ENCODE measurements around the gene AUTS2. TPM values are rescaled to one million over a fixed set of nuclear protein-coding genes. Genes with fewer than 3 reads are reported as not detected.

Gene AUTS2
- total RNA-seq, 1 experiment from 2014 or later: 38.5 TPM

DNA sequence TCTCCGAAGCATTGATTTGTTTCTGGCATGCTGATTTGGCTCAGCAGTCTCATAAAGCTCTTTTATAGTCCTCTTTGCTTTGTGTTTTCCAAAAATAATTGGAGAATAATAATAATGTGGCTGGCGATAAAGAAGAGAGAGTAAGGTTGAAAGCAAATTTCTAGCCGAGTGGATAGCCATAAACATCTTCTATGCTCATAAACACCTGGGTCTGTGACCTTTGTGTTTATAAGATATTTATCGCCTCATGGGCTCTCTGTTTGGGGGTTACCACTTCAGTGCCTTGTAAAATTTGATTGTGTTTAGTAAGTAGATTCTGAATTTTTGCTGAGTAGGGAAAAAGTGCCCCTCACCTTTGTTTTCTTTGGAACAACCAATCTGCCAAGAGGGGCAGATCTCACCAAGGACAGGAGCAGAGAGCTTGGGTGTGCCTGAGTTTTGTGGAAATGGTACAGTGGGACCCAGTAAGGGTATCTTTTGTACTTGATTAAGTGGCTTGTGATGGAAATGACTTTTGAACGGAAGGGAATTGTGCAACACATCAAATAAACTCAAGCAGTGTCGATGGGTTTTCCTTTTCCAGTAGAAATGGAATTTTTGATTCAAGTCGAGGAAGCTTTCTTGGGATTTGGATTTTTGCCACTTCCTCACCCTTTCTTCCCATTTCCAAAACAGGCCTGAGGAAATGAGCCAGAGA is 220.5 kb downstream of the AUTS2 start:
- no peak overlapping the region for H3K4me3 ChIP-seq (ENCODE audit: low read length)
- H3K79me2 ChIP-seq (ENCODE audit: low read length): no peaks in the 10 kb centered on the region
- DNase-seq: no peak
- no peaks in the 10 kb centered on the region for H3K9me3 ChIP-seq (ENCODE audit: low read length)
- H2AFZ ChIP-seq (ENCODE audit: low read length): no peak overlapping the region
- H3K4me1 ChIP-seq (ENCODE audit: low read length): peaks cover 70% of the 10 kb centered on the region
- no peak overlapping the region for H3K9ac ChIP-seq (ENCODE audit: low read length)
- no peaks in the 10 kb centered on the region for H3K27me3 ChIP-seq (ENCODE audit: low read length)
- peak overlapping the region; percentile 1 for H3K4me2 ChIP-seq (ENCODE audit: low read depth, low read length, poor library complexity, severe bottlenecking)
- no peaks in the 10 kb centered on the region for H3K9me2 ChIP-seq (replicated peaks; ENCODE audit: insufficient read depth, low read length)
- no peak overlapping the region for H3K27ac ChIP-seq (ENCODE audit: low read length)
- no peaks in the 10 kb centered on the region for H4K20me1 ChIP-seq (ENCODE audit: insufficient read depth, low read depth, low read length)
- H3K36me3 ChIP-seq (ENCODE audit: insufficient read depth, low read length): no peaks in the 10 kb centered on the region

DNA sequence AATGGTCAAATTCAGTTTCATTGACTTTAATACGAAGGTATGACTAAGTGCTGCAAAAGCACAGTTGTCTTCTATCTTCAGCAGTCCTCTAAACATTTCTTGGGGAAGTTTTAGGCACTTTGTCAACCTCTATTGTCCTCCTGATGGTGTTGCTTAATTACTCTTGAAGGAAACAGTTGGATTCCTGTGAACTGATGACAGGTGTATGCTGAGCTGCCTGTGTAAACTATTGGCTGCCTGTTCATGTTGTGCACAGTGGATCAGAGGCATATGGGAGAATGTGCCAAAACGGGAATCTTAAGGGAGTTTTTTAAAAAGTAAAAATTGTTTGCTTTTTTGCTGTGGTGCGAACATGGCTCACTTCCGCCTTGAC is 221.0 kb downstream of the AUTS2 start:
- Histone ChIP-seq H3K27ac (ENCODE audit: low read length) (no peak overlapping the region), H3K4me3 (ENCODE audit: low read length) (no peak overlapping the region), H3K36me3 (ENCODE audit: insufficient read depth, low read length) (no peaks in the 10 kb centered on the region), H4K20me1 (ENCODE audit: insufficient read depth, low read depth, low read length) (no peaks in the 10 kb centered on the region), H3K9me2 (replicated peaks; ENCODE audit: insufficient read depth, low read length) (no peaks in the 10 kb centered on the region), H3K9me3 (ENCODE audit: low read length) (no peaks in the 10 kb centered on the region), H3K9ac (ENCODE audit: low read length) (no peak overlapping the region), H2AFZ (ENCODE audit: low read length) (no peak overlapping the region), H3K4me2 (ENCODE audit: low read depth, low read length, poor library complexity, severe bottlenecking) (no peak overlapping the region), H3K4me1 (ENCODE audit: low read length) (peaks cover 74% of the 10 kb centered on the region), H3K27me3 (ENCODE audit: low read length) (no peaks in the 10 kb centered on the region), H3K79me2 (ENCODE audit: low read length) (no peaks in the 10 kb centered on the region)
- DNase-seq: no peak

DNA sequence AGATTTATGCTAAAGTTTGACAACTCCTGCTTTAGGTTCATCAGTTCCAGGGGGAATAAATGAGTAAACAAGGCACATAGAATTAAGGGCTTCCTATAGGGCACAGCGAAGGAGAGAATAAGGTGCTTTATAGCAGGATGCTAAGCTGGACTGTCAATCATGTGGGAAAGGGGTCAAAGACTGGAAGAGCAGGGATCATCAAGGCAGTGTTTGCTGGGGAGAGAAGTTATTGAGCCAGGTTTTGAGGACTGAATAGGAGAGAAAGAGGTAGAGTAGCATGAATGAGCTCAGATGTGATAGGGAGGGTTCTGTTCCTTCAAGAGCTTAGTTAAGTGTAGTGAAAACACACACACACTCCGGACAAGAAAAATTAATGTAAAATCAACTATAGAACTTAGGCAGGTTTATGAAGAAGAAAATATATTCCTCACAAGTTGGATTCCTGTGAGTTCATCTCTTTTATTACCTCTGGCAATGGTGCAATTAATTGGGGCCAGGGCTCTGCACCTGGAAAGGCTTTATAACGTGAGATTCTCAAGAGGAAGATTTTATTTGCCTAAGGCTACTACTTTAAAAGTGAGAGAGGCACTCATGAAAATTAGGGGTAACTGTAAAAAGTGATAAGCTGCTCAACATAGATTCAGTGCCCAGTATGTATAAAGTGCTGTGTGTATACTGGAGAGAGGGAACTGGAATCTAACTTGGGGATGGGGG is 222.4 kb downstream of the AUTS2 start:
- Histone ChIP-seq H3K4me1 (ENCODE audit: low read length) (peaks cover 87% of the 10 kb centered on the region), H3K27me3 (ENCODE audit: low read length) (no peaks in the 10 kb centered on the region), H3K36me3 (ENCODE audit: insufficient read depth, low read length) (no peaks in the 10 kb centered on the region), H3K9ac (ENCODE audit: low read length) (peak overlapping the region; percentile 47), H3K9me2 (replicated peaks; ENCODE audit: insufficient read depth, low read length) (no peaks in the 10 kb centered on the region), H3K79me2 (ENCODE audit: low read length) (no peaks in the 10 kb centered on the region), H2AFZ (ENCODE audit: low read length) (no peak overlapping the region), H3K4me2 (ENCODE audit: low read depth, low read length, poor library complexity, severe bottlenecking) (peak overlapping the region; percentile 60), H4K20me1 (ENCODE audit: insufficient read depth, low read depth, low read length) (no peaks in the 10 kb centered on the region), H3K27ac (ENCODE audit: low read length) (peak overlapping the region; percentile 99), H3K9me3 (ENCODE audit: low read length) (no peaks in the 10 kb centered on the region), H3K4me3 (ENCODE audit: low read length) (peak overlapping the region; percentile 24)
- DNase-seq: peak; percentile 84

DNA sequence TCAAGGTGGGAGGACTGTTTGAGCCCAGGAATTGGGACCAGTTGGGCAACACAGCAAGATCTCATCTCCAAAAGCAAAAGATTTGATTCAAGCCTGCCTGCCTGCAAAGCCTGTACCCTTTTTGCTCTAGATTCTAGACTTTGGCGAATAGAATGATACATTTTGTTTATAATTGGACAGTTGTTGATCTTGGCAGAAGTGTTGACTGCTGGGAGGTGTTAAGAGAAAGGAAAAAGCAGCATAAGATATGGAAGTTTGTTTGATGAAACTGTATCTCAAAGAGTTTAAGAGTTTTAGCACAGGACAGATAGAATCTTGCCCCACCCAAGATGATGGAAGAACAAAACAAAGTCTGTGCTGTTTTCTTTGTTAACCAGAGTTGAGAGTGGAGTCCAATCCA is 224.1 kb downstream of the AUTS2 start:
- peak overlapping the region; percentile 77 for H3K4me2 ChIP-seq (ENCODE audit: low read depth, low read length, poor library complexity, severe bottlenecking)

DNA sequence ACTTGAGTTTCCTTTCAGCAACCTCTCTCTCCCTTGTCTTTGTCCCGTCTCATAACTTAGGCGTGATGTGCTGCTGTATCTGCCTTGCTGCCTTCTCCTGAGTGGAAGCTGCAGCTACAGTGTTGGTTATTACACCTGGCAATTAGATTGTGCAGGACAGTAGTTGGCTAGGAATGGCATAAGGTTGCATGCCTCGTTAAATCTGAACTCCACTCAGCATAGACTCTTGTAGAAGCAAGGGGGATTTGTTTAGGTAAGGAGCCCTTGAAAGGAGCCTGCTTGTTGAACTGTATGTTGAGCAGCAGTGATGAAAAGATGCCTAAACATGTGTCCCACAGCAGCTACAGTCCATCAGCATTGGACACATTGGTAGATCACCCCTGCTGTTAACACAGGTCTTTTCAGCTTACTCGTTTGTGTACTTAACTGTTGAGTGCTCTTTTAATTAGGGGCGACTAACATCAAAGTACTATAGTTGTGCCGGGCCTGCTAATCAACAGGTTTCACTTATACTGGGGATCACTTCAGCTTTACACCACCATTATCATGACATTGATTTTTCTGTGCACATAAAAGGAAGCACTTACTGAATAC is 225.0 kb downstream of the AUTS2 start:
- Histone ChIP-seq H3K4me3 (ENCODE audit: low read length) (peak overlapping the region; percentile 59), H3K9me2 (replicated peaks; ENCODE audit: insufficient read depth, low read length) (no peaks in the 10 kb centered on the region), H3K4me2 (ENCODE audit: low read depth, low read length, poor library complexity, severe bottlenecking) (peak overlapping the region; percentile 77), H3K27me3 (ENCODE audit: low read length) (no peaks in the 10 kb centered on the region), H4K20me1 (ENCODE audit: insufficient read depth, low read depth, low read length) (no peaks in the 10 kb centered on the region), H3K27ac (ENCODE audit: low read length) (peak overlapping the region; percentile 99), H3K9me3 (ENCODE audit: low read length) (no peaks in the 10 kb centered on the region), H3K4me1 (ENCODE audit: low read length) (peaks cover 98% of the 10 kb centered on the region), H2AFZ (ENCODE audit: low read length) (peak overlapping the region; percentile 4; the same call in 1 of the 2 replicates), H3K36me3 (ENCODE audit: insufficient read depth, low read length) (no peaks in the 10 kb centered on the region; the same call in 1 of the 2 replicates), H3K9ac (ENCODE audit: low read length) (peak overlapping the region; percentile 71), H3K79me2 (ENCODE audit: low read length) (no peaks in the 10 kb centered on the region)
- peak; percentile 60 for DNase-seq

More for the DNA sequence above, 224.1 kb downstream of the AUTS2 start:
- Histone ChIP-seq H3K9me3 (ENCODE audit: low read length) (no peaks in the 10 kb centered on the region), H3K36me3 (ENCODE audit: insufficient read depth, low read length) (no peaks in the 10 kb centered on the region), H3K27me3 (ENCODE audit: low read length) (no peaks in the 10 kb centered on the region), H3K27ac (ENCODE audit: low read length) (peak overlapping the region; percentile 99), H4K20me1 (ENCODE audit: insufficient read depth, low read depth, low read length) (no peaks in the 10 kb centered on the region), H3K79me2 (ENCODE audit: low read length) (no peaks in the 10 kb centered on the region), H2AFZ (ENCODE audit: low read length) (peak overlapping the region; percentile 37; the same call in 1 of the 2 replicates), H3K4me1 (ENCODE audit: low read length) (peaks cover 99% of the 10 kb centered on the region), H3K9me2 (replicated peaks; ENCODE audit: insufficient read depth, low read length) (no peaks in the 10 kb centered on the region), H3K4me3 (ENCODE audit: low read length) (peak overlapping the region; percentile 59; the same call in 1 of the 2 replicates), H3K9ac (ENCODE audit: low read length) (peak overlapping the region; percentile 71)
- DNase-seq: no peak

DNA sequence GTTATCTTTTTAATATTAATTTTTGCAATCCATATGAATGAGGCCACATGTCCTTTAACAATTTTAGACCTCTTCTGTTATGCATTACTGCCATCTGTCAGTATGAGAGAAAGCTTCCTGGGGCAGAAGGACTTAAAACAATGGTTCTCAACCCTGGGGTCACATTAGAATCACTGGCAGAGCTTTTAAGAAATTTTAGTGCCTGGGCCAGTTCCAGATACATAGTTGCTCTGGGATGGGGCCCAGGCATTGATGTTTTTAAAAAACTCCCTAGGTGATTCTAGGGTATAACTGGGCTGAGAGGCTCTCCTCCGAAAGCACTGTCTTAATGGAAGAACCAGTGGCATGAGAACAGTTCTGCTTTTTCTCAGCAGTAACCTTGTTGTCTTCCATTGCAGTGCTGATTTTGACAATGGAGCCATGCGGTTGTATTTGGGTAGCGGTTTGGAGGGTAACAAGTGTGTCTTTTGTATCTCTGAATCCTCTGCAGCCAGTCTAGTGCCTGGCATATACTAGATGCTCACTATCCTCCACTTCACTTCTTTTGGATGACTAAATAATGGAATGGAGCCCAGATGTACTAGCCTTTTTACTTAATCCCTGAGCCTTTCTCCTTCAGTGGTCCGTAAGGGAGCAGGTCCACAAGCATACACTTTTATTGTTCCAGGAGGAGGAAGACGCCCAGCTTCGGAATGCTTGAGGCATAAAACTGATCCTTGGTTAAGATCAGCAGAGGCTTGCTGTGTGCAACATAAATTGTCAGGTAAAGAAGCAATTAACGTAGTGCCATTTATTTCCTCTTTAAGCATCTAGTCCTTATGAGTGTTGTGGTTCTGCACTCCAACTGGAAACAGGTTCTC is 227.1 kb downstream of the AUTS2 start:
- no peaks in the 10 kb centered on the region for H3K9me2 ChIP-seq (replicated peaks; ENCODE audit: insufficient read depth, low read length)
- H3K79me2 ChIP-seq (ENCODE audit: low read length): no peaks in the 10 kb centered on the region
- peak overlapping the region; percentile 59 for H3K4me3 ChIP-seq (ENCODE audit: low read length)
- H4K20me1 ChIP-seq (ENCODE audit: insufficient read depth, low read depth, low read length): no peaks in the 10 kb centered on the region
- peak overlapping the region; percentile 99 for H3K27ac ChIP-seq (ENCODE audit: low read length)
- peak overlapping the region; percentile 71 for H3K9ac ChIP-seq (ENCODE audit: low read length)
- no peaks in the 10 kb centered on the region for H3K9me3 ChIP-seq (ENCODE audit: low read length)
- H3K36me3 ChIP-seq (ENCODE audit: insufficient read depth, low read length): no peaks in the 10 kb centered on the region; the same call in 1 of the 2 replicates
- H3K4me1 ChIP-seq (ENCODE audit: low read length): peaks cover 77% of the 10 kb centered on the region
- no peaks in the 10 kb centered on the region for H3K27me3 ChIP-seq (ENCODE audit: low read length)
- peak overlapping the region; percentile 8; the same call in 1 of the 2 replicates for H2AFZ ChIP-seq (ENCODE audit: low read length)
- peak overlapping the region; percentile 77 for H3K4me2 ChIP-seq (ENCODE audit: low read depth, low read length, poor library complexity, severe bottlenecking)
- DNase-seq: peak; percentile 76

DNA sequence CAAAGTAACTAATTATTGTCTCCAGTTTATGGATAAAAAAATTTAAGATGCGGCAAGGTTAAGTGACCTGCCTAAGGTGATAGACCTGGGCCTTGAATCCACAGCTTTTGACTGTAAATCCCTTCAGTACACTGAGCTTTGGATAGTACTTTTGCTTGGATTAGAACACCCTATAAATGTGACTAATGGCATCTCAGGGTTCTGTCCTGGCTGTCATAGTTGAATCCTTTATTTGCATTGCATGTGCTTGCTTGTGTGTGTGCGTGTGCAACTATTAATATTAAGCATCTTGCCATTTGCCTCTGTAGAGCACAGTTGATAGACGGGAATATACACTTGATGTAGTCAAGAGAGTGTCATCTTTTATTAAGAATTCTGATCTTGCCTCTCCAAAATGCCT is 228.0 kb downstream of the AUTS2 start:
- Histone ChIP-seq H3K9me2 (replicated peaks; ENCODE audit: insufficient read depth, low read length) (no peaks in the 10 kb centered on the region), H3K4me1 (ENCODE audit: low read length) (peaks cover 68% of the 10 kb centered on the region), H3K9me3 (ENCODE audit: low read length) (no peaks in the 10 kb centered on the region), H3K9ac (ENCODE audit: low read length) (peak overlapping the region; percentile 71), H3K36me3 (ENCODE audit: insufficient read depth, low read length) (no peaks in the 10 kb centered on the region; the same call in 1 of the 2 replicates), H3K4me2 (ENCODE audit: low read depth, low read length, poor library complexity, severe bottlenecking) (peak overlapping the region; percentile 77), H2AFZ (ENCODE audit: low read length) (no peak overlapping the region), H3K27me3 (ENCODE audit: low read length) (no peaks in the 10 kb centered on the region), H3K27ac (ENCODE audit: low read length) (peak overlapping the region; percentile 99), H4K20me1 (ENCODE audit: insufficient read depth, low read depth, low read length) (no peaks in the 10 kb centered on the region), H3K4me3 (ENCODE audit: low read length) (peak overlapping the region; percentile 59), H3K79me2 (ENCODE audit: low read length) (no peaks in the 10 kb centered on the region)
- peak; percentile 54 for DNase-seq

Measured in Karpas-422 (cell line).